IMR-90 (cell line): ENCODE data around the gene HECW1. TPM values are rescaled to one million over a fixed set of nuclear protein-coding genes. Genes with fewer than 3 reads are reported as not detected.

ENCODE experiments used
- ATAC-seq: fragments of 200-7000 bp; cut with Tn5 transposase; 2 replicates; pipeline ENCODE4 v1.9.1; 2020; ENCODE audit warnings: low read depth, mild to moderate bottlenecking, moderate library complexity
- BruUV-seq: library from RNA; stranded (reverse); fragments of 400-500 nt; replicated peaks from 2 replicates; lab custom pipeline; 2021; lab: Mats Ljungman, UMichigan
- CTCF ChIA-PET: fragments of 300-600 bp; formaldehyde crosslinking; extraction: SDS; loops from one replicate; lab custom pipeline; 2021; ENCODE audit warnings: antibody characterized with exemption; lab: Yijun Ruan, JAX
- POLR2A ChIA-PET: fragments of 300-600 bp; sonication (Branson Sonifier 250); formaldehyde crosslinking; loops from one replicate; lab custom pipeline; 2022; ENCODE audit warnings: antibody characterized with exemption; ENCODE audit not compliant: unreplicated experiment; lab: Charles Lee
- DNase-seq: peaks from one replicate; pipeline ENCODE4 v3.0.0; 2013
- H2AFZ ChIP-seq: replicated peaks from 2 replicates; pipeline ENCODE3; 2013; ENCODE audit warnings: low read length, mild to moderate bottlenecking; ENCODE audit not compliant: poor library complexity
- H2AK5ac ChIP-seq: 2 replicates; pipeline ENCODE4 v1.6.1; 2013; ENCODE audit warnings: low read depth, low read length, inconsistent platforms
- H2AK9ac ChIP-seq: replicated peaks from 2 replicates; pipeline ENCODE3; 2013; ENCODE audit warnings: mild to moderate bottlenecking, low read depth, low read length, moderate library complexity; ENCODE audit not compliant: poor library complexity
- H2BK120ac ChIP-seq: 2 replicates; pipeline ENCODE4 v1.6.1; 2013; ENCODE audit warnings: low read depth, low read length, inconsistent platforms
- H2BK15ac ChIP-seq: 3 replicates; pipeline ENCODE4 v1.6.1; 2013; ENCODE audit warnings: low read depth, low read length, inconsistent platforms
- H2BK20ac ChIP-seq: 2 replicates; pipeline ENCODE4 v1.6.1; 2013; ENCODE audit warnings: low read depth, mild to moderate bottlenecking, inconsistent platforms, low read length, moderate library complexity
- H2BK5ac ChIP-seq: 2 replicates; pipeline ENCODE4 v1.6.1; 2013; ENCODE audit warnings: mild to moderate bottlenecking, low read depth, low read length, inconsistent platforms; ENCODE audit not compliant: poor library complexity, severe bottlenecking
- H3K14ac ChIP-seq: replicated peaks from 2 replicates; pipeline ENCODE4 v1.6.1; 2013; ENCODE audit warnings: low read depth, low read length, inconsistent platforms
- H3K18ac ChIP-seq: 2 replicates; pipeline ENCODE4 v1.6.1; 2013; ENCODE audit warnings: low read depth, low read length, control low read depth
- H3K23ac ChIP-seq: 2 replicates; pipeline ENCODE4 v1.6.1; 2013; ENCODE audit warnings: low read depth, low read length, inconsistent platforms
- H3K27ac ChIP-seq: 2 replicates; pipeline ENCODE4 v1.5.1; 2013; ENCODE audit warnings: mild to moderate bottlenecking, control low read depth, low read length; ENCODE audit not compliant: insufficient read depth
- H3K27me3 ChIP-seq: 2 replicates; pipeline ENCODE4 v1.6.1; 2013; ENCODE audit warnings: low read length; ENCODE audit not compliant: control insufficient read depth, insufficient read depth
- H3K36me3 ChIP-seq: 2 replicates; pipeline ENCODE4 v1.6.1; 2013; ENCODE audit warnings: low read length, mixed read lengths; ENCODE audit not compliant: control insufficient read depth, insufficient read depth
- H3K4ac ChIP-seq: 2 replicates; pipeline ENCODE4 v1.6.1; 2013; ENCODE audit warnings: low read depth, low read length, inconsistent platforms
- H3K4me1 ChIP-seq: 2 replicates; pipeline ENCODE4 v1.6.1; 2013; ENCODE audit warnings: low read length, mixed read lengths; ENCODE audit not compliant: control insufficient read depth, insufficient read depth
- H3K4me2 ChIP-seq: 2 replicates; pipeline ENCODE4 v1.6.1; 2013; ENCODE audit warnings: low read depth, mild to moderate bottlenecking, control low read depth, low read length, moderate library complexity
- H3K4me3 ChIP-seq: 2 replicates; pipeline ENCODE4 v1.5.1; 2013; ENCODE audit warnings: low read depth, mild to moderate bottlenecking, control low read depth, low read length, moderate library complexity; ENCODE audit not compliant: insufficient read depth
- H3K56ac ChIP-seq: 2 replicates; pipeline ENCODE4 v1.6.1; 2013; ENCODE audit warnings: low read length, inconsistent platforms; ENCODE audit not compliant: insufficient read depth; ENCODE audit errors: extremely low read depth
- H3K79me1 ChIP-seq, 2 experiments: 2 replicates each; pipeline ENCODE4 v1.6.1; 2013; ENCODE audit warnings: low read length in 2 of 2, inconsistent platforms in 1 of 2, low read depth in 1 of 2
- H3K9ac ChIP-seq: 2 replicates; pipeline ENCODE4 v1.6.1; 2013; ENCODE audit warnings: low read depth, low read length, control low read depth
- H3K9me1 ChIP-seq: 2 replicates; pipeline ENCODE4 v1.6.1; 2013; ENCODE audit warnings: low read length, inconsistent platforms; ENCODE audit not compliant: insufficient read depth
- H3K9me3 ChIP-seq: 2 replicates; pipeline ENCODE4 v1.6.1; 2013; ENCODE audit warnings: low read length; ENCODE audit not compliant: control insufficient read depth, insufficient read depth
- H4K20me1 ChIP-seq: 2 replicates; pipeline ENCODE4 v1.6.1; 2013; ENCODE audit warnings: low read length, inconsistent platforms; ENCODE audit not compliant: insufficient read depth
- H4K5ac ChIP-seq: 2 replicates; pipeline ENCODE4 v1.6.1; 2013; ENCODE audit warnings: mild to moderate bottlenecking, low read depth, low read length, control low read depth
- H4K8ac ChIP-seq, 2 experiments: 2 replicates each; pipeline ENCODE4 v1.6.1; 2013; ENCODE audit warnings: low read depth in 2 of 2, low read length in 2 of 2, control low read depth in 1 of 2, inconsistent platforms in 1 of 2
- H4K91ac ChIP-seq: 2 replicates; pipeline ENCODE4 v1.6.1; 2013; ENCODE audit warnings: low read depth, low read length, inconsistent platforms; ENCODE audit not compliant: insufficient read depth
- CEBPB ChIP-seq: IDR thresholded peaks from 2 replicates; pipeline ENCODE4 v1.6.1; 2012; ENCODE audit warnings: low read depth, low read length, improper control_type of control experiment
- CHD1 ChIP-seq: IDR thresholded peaks from 2 replicates; pipeline ENCODE4 v1.6.1; 2012; ENCODE audit warnings: low read depth, low read length, improper control_type of control experiment
- FOS ChIP-seq: fragments of 150-350 bp; IDR thresholded peaks from 2 replicates; pipeline ENCODE4 v1.6.1; 2016; ENCODE audit warnings: low read depth, low read length
- MAFK ChIP-seq: IDR thresholded peaks from 2 replicates; pipeline ENCODE4 v1.6.1; 2012; ENCODE audit warnings: low read depth, low read length, improper control_type of control experiment
- MAZ ChIP-seq: IDR thresholded peaks from 2 replicates; pipeline ENCODE4 v1.6.1; 2012; ENCODE audit warnings: low read depth, mild to moderate bottlenecking, low read length, improper control_type of control experiment, moderate library complexity, borderline replicate concordance
- NFE2L2 ChIP-seq: fragments of 150-350 bp; IDR thresholded peaks from 2 replicates; pipeline ENCODE4 v1.6.1; 2016; ENCODE audit warnings: low read depth, mild to moderate bottlenecking, low read length
- POLR2A ChIP-seq: IDR thresholded peaks from 2 replicates; pipeline ENCODE4 v1.6.1; 2012; ENCODE audit warnings: mild to moderate bottlenecking, low read depth, low read length
- RAD21 ChIP-seq: IDR thresholded peaks from 2 replicates; pipeline ENCODE4 v1.6.1; 2012; ENCODE audit warnings: low read length, improper control_type of control experiment
- WGBS, 2 experiments: methylation state at CpG; one replicate each; pipeline versions ENCODE4 v1.1.5 to v1.1.7; 2013; ENCODE audit warnings: missing lambda C conversion rate in 2 of 2; ENCODE audit not compliant: insufficient read length in 1 of 2; ENCODE audit errors: extremely low coverage in 2 of 2; 5-methylcytosine and 5-hydroxymethylcytosine counted together
- dilution Hi-C: fragments of 300-500 bp; cut with HindIII; formaldehyde crosslinking; loops from one replicate; pipeline ENCODE4 v1.14.3; 2018; ENCODE audit warnings: low sequenced_read_pairs; ENCODE audit not compliant: unreplicated experiment
- in situ Hi-C: fragments of 300-500 bp; cut with MboI; formaldehyde crosslinking; loops from 3 replicates; pipeline ENCODE4 v1.14.3; 2019; ENCODE audit warnings: low sequenced_read_pairs, inconsistent platforms, mixed read lengths
- intact Hi-C: fragments of 100-400 bp; cut with micrococcal nuclease; formaldehyde crosslinking; loops from 2 replicates; pipeline ENCODE4 v1.10.0; 2022
- polyA plus RNA-seq, 3 experiments: library from polyadenylated mRNA; depleted of rRNA; stranded (reverse); fragments of >200 nt; gene quantifications; 2 replicates each; pipeline ENCODE4 v1.2.3, GENCODE V29; 2012; ENCODE audit warnings: low replicate concordance in 1 of 3
- total RNA-seq: library from RNA; depleted of rRNA; stranded (reverse); fragments of >200 nt; gene quantifications from 2 replicates; pipeline ENCODE4 v1.2.3, GENCODE V29; 2012
- TF ChIP-seq, protein P1 (sequence below): fragments of 150-350 bp; IDR thresholded peaks from 2 replicates; pipeline ENCODE4 v1.6.1; 2017; ENCODE audit warnings: mild to moderate bottlenecking, antibody characterized with exemption, low read length, low read depth

HECW1 gene
- total and polyA plus RNA-seq, 2 of the 4 experiments (the other 2 are of a cell fraction) = 0.56 to 1.3 TPM

DNA sequence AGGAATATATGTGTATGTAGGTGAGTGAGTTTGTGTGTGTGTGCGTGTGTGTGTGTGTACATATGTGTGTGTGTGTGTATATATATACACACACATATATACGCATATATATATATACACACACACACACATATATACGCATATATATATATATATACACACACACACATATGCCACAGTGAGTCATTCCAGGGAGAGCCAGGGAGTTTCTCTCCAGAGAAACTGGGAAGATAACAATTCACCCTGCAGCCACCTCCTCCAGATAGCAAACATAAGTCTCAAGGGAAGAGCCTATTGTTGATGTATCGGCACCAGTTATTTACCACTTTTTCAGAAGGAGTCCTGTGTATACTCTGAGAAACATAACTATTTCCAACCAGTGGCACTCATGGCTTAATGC lies 368.1 kb downstream of the HECW1 start:
- Histone ChIP-seq H3K4ac (no peak overlapping the region), H3K4me2 (no peak overlapping the region), H2AK5ac (no peak overlapping the region), H3K14ac (no peak overlapping the region), H4K20me1 (no peaks in the 10 kb centered on the region), H3K4me1 (peaks cover 4% of the 10 kb centered on the region; the same call in 1 of the 2 replicates), H2BK5ac (no peak overlapping the region), H3K18ac (no peak overlapping the region), H2AK9ac (no peak overlapping the region), H3K23ac (no peak overlapping the region), H4K91ac (no peak overlapping the region), H3K27ac (no peak overlapping the region), H3K36me3 (no peaks in the 10 kb centered on the region), H3K9me1 (0 out of 2 replicates have a peak, but pooled peaks cover 4% of the 10 kb centered on the region), H2AFZ (no peak overlapping the region), H3K27me3 (peaks cover 6% of the 10 kb centered on the region; the same call in 1 of the 2 replicates), H3K9me3 (no peaks in the 10 kb centered on the region), H4K8ac (no peak overlapping the region), H3K4me3 (no peak overlapping the region), H2BK15ac (no peak overlapping the region), H3K79me1 (no peaks in the 10 kb centered on the region), H3K9ac (no peak overlapping the region), H2BK20ac (no peak overlapping the region), H2BK120ac (no peak overlapping the region), H3K56ac (no peak overlapping the region), H4K5ac (no peak overlapping the region)
- no TSS peak for BruUV-seq
- ChIA-PET CTCF (interaction anchor here (0.5 to 2.5 kb wide), 2 partner anchors 94 to 103 kb away, joined by 3 to 6 read pairs; partner anchors contain the start of gene STK17A), POLR2A (no interaction called here)
- dilution Hi-C loops (no loop called here), in situ Hi-C loops (no loop called here), intact Hi-C loops (no loop called here)
- WGBS, 2 experiments = 100% methylated on average over 1 of the region's 4 CpGs; no CpG with 5 or more reads in 1 of the 2 experiments
- TF ChIP-seq MAZ (no peak), NFE2L2 (no peak), MAFK (no peak), CHD1 (no peak), CEBPB (no peak), FOS (no peak), POLR2A (no peak), RAD21 (no peak)
- TF ChIP-seq, protein P1, sequence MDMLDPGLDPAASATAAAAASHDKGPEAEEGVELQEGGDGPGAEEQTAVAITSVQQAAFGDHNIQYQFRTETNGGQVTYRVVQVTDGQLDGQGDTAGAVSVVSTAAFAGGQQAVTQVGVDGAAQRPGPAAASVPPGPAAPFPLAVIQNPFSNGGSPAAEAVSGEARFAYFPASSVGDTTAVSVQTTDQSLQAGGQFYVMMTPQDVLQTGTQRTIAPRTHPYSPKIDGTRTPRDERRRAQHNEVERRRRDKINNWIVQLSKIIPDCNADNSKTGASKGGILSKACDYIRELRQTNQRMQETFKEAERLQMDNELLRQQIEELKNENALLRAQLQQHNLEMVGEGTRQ = no peak
- ATAC-seq (no peak), DNase-seq (peak; percentile 20)
